Femur (tissue), 1 donor: Measurements from ENCODE around the gene SEC16A.

Experiments used
- DNase-seq: peaks from one replicate; pipeline ENCODE4 v3.0.0-alpha.2; 2017

Gene SEC16A

GRCh38 chr9:136465500-136466154 lies 17.2 kb downstream of the SEC16A start:
- no peak for DNase-seq

- no peak for DNase-seq
Measured at GRCh38 chr9:136464241-136464640, 18.6 kb downstream of the SEC16A start.

- no peak for DNase-seq
Measured at GRCh38 chr9:136463578-136463977, 19.3 kb downstream of the SEC16A start.

- no peak for DNase-seq
Measured at GRCh38 chr9:136462664-136463063, 20.2 kb downstream of the SEC16A start.

- no peak for DNase-seq
Measured at GRCh38 chr9:136460772-136461325, 22.0 kb downstream of the SEC16A start.

- DNase-seq: no peak
Measured at GRCh38 chr9:136459425-136459824, 23.4 kb downstream of the SEC16A start.

GRCh38 chr9:136457326-136457725 lies 25.5 kb downstream of the SEC16A start:
- no peak for DNase-seq

- no peak for DNase-seq
Measured at GRCh38 chr9:136456258-136456657, 26.6 kb downstream of the SEC16A start.

GRCh38 chr9:136455043-136456002 lies 27.5 kb downstream of the SEC16A start:
- DNase-seq: no peak

- no peak for DNase-seq
Measured at GRCh38 chr9:136454026-136454796, 28.6 kb downstream of the SEC16A start.

- DNase-seq: no peak
Measured at GRCh38 chr9:136453326-136453725, 29.5 kb downstream of the SEC16A start.

GRCh38 chr9:136451221-136451877 lies 31.5 kb downstream of the SEC16A start:
- no peak for DNase-seq

GRCh38 chr9:136448655-136449054 lies 34.2 kb downstream of the SEC16A start:
- DNase-seq: no peak

- DNase-seq: no peak
Measured at GRCh38 chr9:136447173-136447778, 35.6 kb downstream of the SEC16A start.

- DNase-seq: no peak
Measured at GRCh38 chr9:136445799-136446198, 37.0 kb downstream of the SEC16A start.

- no peak for DNase-seq
Measured at GRCh38 chr9:136444102-136444501, 38.7 kb downstream of the SEC16A start.

GRCh38 chr9:136443687-136444086 lies 39.2 kb downstream of the SEC16A start:
- no peak for DNase-seq

GRCh38 chr9:136443087-136443486 lies 39.8 kb downstream of the SEC16A start:
- DNase-seq: no peak

GRCh38 chr9:136442265-136442664 lies 40.6 kb downstream of the SEC16A start:
- DNase-seq: no peak

- no peak for DNase-seq
Measured at GRCh38 chr9:136441681-136442245, 41.1 kb downstream of the SEC16A start.

GRCh38 chr9:136441191-136441680 lies 41.6 kb downstream of the SEC16A start:
- no peak for DNase-seq
